Eye (tissue), 1 donor: ENCODE data around the gene CTSA.
"Not testable (repeated sequence)": the region's sequence is repeated elsewhere in the genome, so short reads cannot be mapped to it uniquely, and the experiment has no call there.

Source experiments
- DNase-seq: peaks from one replicate; pipeline ENCODE4 v3.0.0-alpha.2; 2015

Gene CTSA

GRCh38 chr20:45867136-45867818 lies 23.9 kb upstream of the CTSA start:
- no peak for DNase-seq

- DNase-seq = no peak
Measured at GRCh38 chr20:45867819-45868176, 23.3 kb upstream of the CTSA start.

DNA sequence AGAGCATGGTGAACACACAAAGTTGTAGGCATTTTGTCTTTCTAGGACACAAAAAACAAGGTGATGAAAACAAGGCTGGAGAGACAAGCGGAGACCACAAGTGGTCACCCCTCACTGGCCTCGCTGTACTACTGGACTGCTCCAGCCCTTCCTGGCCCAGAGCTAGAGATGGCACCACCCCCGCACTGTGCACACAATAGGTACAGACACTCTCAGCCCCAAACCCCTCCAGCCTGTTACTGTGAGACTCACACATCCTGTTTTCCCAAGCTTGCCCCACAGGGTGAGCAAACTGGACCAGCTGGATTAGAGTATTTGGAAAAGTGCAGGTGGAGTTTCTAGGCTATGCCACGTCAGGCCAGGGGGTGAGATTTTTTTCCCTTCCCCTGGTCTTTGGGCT lies 18.5 kb upstream of the CTSA start:
- no peak for DNase-seq

GRCh38 chr20:45873409-45874103 lies 17.6 kb upstream of the CTSA start:
- no peak for DNase-seq

DNA sequence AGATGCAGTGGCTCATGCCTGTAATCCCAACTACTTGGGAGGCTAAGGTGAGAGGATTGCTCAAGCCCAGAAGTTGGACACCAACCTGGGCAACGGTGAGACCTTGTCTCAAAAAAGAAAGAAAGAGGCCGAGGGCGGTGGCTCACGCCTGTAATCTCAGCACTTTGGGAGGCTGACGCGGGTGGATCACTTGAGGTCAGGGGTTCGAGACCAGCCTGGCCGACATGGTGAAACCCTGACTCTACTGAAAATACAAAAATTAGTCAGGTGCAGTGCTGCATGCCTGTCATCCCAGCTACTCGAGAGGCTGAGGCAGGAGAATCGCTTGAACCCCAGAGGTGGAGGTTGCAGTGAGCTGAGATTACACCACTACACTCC lies 17.0 kb upstream of the CTSA start:
- not testable (repeated sequence) for DNase-seq

- DNase-seq = no peak
Measured at GRCh38 chr20:45874576-45874975, 16.6 kb upstream of the CTSA start.

DNA sequence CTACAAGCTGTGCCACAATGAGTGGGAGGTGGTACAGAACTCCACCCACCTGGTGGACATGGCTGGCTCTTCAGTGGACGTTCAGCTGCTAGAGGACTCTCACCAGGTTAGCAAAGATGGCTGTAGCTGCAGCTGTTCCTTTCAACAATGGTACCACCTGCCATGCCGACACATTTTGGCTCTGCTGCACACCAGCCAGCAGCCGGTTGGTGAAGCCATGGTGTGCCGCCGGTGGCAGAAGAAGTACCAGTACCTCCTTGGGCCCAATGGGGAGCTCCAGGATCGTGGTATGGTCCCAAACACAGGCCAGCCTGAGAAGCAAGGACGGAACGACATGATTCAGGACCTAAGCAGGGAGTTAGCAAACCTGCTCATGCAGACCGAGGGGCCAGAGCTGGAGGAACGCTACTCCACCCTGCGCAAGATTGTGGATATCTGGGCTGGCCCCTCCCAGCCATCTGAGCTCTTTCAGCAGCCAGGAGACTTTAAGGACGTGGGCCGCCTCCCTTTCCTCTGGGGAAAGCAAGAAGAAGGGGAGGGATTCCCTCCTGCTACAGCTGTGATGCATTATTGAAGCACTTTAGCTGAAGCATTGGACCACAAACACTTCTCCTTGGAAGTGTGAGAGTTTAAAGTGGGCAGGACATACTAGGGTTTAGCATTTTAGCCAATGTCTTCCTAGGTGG lies 12.9 kb upstream of the CTSA start:
- DNase-seq = peak; percentile 35

- DNase-seq = peak; percentile 100
Measured at GRCh38 chr20:45880988-45881788, 9.9 kb upstream of the CTSA start, which contains the start of gene ZSWIM1. ZSWIM1 (plus strand) TSS chr20:45881227; CDS start chr20:45882593, 1,366 bp downstream.

DNA sequence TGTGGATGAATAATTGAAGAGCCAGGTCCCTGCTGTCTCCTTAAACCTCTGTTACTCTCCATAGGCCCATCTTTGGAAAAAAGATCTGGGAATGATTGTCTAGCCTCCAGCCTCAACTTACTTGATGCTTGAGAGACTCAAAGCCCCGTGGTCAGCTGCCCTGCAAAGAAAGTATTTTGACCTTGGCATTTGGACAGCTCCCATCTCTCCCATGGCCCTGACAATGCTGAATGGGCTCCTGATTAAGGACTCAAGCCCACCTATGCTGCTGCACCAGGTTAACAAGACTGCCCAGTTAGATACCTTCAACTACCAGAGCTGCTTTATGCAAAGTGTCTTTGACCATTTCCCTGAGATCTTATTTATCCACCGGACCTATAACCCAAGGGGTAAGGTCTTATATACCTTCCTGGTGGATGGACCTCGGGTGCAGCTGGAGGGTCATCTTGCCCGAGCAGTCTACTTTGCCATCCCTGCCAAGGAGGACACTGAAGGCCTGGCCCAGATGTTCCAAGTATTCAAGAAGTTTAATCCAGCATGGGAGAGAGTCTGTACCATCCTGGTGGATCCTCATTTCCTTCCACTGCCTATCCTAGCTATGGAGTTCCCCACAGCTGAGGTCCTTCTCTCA lies 8.6 kb upstream of the CTSA start:
- no peak for DNase-seq

- DNase-seq = no peak
Measured at GRCh38 chr20:45883100-45883469, 8.1 kb upstream of the CTSA start.

GRCh38 chr20:45886590-45887345 lies 4.4 kb upstream of the CTSA start:
- DNase-seq = no peak

GRCh38 chr20:45887346-45887715 lies 3.8 kb upstream of the CTSA start, which contains the start of gene SPATA25:
SPATA25 (minus strand) TSS chr20:45887622; CDS start chr20:45887590, 32 bp downstream.
- no peak for DNase-seq

GRCh38 chr20:45888681-45889080 lies 2.5 kb upstream of the CTSA start:
- DNase-seq = no peak

- DNase-seq = peak; percentile 95
Measured at GRCh38 chr20:45890077-45890984, 804 bp upstream of the CTSA start.

- DNase-seq = no peak
Measured at GRCh38 chr20:45892049-45892825, 1.1 kb downstream of the CTSA start.

DNA sequence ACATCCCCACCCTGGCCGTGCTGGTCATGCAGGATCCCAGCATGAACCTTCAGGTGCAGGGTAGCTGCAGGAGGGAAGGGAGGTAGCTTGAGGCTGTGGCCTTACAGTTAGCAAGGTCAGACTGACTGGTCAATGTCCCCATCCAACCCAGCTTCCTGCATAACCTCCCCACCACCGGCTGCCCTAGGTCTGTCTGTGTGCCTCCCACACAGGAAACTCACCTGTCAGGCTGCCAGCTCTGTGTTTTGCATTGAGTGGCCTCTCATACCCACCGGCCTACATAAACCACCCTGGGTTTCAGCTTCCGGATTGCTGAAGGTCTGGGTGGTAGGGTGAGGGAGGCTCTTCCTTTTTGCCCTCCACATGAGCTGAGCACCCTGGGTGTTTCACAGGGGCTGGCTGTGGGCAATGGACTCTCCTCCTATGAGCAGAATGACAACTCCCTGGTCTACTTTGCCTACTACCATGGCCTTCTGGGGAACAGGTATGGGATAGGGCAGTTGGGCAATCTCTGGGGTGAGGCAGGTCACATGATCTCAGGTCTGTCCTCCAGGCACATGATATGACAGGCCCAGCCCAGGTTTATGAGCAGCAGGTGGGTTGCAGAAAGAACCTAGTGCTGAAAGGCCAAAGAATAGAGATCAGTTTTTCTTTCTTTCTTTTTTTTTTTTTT lies 1.8 kb downstream of the CTSA start:
- DNase-seq = no peak

DNA sequence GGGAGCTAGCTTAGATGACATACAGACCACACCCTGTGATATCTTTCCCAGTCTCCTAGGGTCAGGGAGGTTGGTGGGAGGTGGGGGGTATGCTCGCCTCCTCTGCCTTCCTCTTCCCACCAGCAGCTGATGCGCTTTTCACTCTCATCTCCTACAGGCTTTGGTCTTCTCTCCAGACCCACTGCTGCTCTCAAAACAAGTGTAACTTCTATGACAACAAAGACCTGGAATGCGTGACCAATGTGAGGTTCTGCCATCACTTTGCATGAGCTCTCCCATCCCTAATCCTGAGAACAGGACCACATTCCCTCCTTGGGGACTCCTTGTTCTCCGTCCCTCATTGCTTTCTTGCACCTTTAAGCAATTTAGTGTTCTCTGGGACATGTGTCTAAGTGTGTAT lies 2.7 kb downstream of the CTSA start:
- DNase-seq = no peak

DNA sequence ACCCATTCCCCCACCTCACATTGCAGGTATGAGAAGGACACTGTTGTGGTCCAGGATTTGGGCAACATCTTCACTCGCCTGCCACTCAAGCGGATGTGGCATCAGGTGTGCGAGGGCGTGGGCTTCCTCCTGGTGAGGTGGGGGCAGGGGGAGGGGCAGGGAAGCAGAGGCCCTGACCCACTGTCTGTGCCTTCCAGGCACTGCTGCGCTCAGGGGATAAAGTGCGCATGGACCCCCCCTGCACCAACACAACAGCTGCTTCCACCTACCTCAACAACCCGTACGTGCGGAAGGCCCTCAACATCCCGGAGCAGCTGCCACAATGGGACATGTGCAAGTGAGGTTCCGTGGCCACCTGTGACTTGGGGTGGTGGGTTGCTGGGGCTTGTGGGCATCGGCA lies 3.7 kb downstream of the CTSA start:
- DNase-seq = no peak

GRCh38 chr20:45896641-45897161 lies 5.6 kb downstream of the CTSA start:
- DNase-seq = no peak
